AG09319 (cell line): ENCODE data around the gene CCDC6.

Experiments
- DNase-seq: peaks from one replicate; pipeline ENCODE4 v3.0.0-alpha.2; 2010; ENCODE audit warnings: low read depth; ENCODE audit errors: extremely low read depth
- CTCF ChIP-seq: IDR thresholded peaks from 2 replicates; pipeline ENCODE4 v1.5.1; 2011; ENCODE audit warnings: low read depth, mild to moderate bottlenecking, inconsistent platforms, low read length, moderate library complexity

Gene CCDC6

DNA sequence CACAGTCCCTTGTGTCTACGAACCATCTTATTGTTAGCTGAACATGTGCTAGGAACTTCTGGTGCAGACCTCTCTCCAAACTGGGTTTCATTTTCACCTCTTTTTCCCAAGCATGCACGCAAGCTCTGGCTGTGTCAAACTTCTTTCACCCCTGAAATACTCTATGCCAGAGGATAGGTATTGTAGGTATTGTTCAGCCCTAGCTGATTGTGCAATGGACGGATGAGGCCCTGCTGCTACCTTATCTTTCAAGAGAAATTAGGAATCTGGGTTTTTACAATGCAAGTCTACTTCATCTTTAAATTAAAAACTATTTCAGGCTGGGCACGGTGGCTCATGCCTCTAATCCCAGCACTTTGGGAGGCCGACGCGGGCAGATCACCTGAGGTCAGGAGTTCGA is 124.8 kb downstream of the CCDC6 start:
- TF ChIP-seq CTCF: no peak
- no peak for DNase-seq

GRCh38 chr10:59779756-59780533 is 126.4 kb downstream of the CCDC6 start:
- TF ChIP-seq CTCF: no peak
- no peak for DNase-seq

DNA sequence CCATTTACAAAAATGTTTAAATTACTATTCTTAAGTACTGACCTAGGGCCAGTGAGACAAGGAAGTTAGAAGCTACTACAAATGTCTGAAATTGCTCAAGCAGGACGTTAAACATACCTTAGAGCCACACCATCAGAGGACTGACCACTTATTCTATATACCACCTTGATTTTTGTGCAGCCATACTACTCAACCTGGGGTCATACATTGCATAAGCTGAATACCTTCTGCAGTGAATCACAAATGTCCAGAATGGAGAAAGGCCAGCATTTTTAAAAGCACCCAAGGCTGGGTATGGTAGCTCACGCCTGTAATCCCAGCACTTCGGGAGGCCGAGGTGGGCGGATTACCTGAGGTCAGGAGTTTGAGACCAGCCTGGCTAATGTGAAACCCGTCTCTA is 131.9 kb downstream of the CCDC6 start:
- DNase-seq: no peak

DNA sequence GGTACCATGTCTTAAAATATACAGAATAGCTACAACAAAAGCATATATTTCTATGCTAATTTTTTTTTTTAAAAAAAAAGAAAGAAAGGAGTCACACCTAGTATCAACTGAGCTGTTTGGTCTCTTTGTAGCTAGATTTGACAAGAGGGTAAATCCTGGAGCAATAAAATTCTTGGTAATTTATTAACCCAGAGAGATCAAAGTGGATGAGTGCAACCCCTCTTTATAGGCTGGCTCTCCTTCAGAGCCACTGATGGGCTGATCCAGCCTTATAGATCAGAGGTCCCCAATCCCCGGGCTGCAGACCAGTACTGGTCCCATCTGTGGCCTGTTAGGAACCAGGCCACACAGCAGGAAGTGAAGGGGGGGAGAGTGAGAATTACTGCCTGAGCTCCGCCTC is 133.3 kb downstream of the CCDC6 start:
- no peak for DNase-seq
- TF ChIP-seq CTCF: no peak

More for the DNA sequence above, 131.9 kb downstream of the CCDC6 start:
- no peak for TF ChIP-seq CTCF

DNA sequence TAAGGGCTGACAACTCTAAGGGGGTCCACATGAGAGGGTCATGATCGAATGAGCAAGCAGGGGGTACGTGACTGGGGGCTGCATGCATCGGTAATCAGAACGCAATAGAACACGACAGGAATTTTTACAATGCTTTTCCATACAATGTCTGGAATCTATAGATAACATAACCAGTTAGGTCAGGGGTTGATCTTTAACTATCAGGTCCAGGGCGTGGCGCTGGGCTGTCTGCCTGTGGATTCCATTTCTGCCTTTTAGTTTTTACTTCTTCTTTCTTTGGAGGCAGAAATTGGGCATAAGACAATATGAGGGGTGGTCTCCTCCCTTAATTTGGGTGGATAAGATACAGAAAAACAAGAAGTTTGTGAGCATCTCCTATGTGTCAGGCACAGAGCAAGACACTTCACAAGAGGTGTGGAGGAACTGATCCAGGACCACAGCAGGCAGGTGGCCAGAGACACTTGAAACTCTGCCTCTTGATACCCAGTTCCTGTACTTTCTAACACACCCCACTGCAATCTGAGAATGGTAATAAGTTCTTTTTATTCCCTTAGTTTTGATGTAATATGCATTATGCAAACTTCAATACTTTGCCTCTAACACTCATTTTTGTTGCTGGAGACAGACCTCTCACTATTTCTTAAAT is 135.1 kb downstream of the CCDC6 start:
- DNase-seq: no peak
- TF ChIP-seq CTCF: no peak

GRCh38 chr10:59770689-59771088 is 135.7 kb downstream of the CCDC6 start:
- DNase-seq: no peak
- TF ChIP-seq CTCF: no peak

DNA sequence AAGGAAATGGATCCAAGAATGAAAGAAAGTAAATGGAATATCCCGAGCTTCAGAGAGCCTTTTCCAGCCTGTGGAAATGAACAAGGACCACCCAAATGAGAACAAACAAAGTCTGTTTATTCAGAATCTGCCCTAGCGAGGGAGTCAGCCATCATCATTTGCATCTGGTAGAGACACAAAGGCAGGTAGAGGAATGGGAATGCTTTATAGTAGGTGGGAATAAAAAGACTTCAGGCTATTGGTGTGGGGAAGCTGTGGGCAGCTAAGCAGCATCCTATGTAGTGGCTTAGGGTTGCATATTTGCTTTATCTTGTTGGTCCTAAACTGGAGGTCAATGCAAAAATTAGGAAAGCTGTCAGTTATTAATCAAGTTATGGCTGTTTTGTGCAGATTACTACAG is 143.9 kb downstream of the CCDC6 start:
- no peak for DNase-seq
- no peak for TF ChIP-seq CTCF
